GM19395 (cell line): ENCODE results near the gene HPS6.
"Not testable (repeated sequence)": the region's sequence is repeated elsewhere in the genome, so short reads cannot be mapped to it uniquely, and the experiment has no call there.

Source experiments
- ATAC-seq: cut with Tn5 transposase; IDR thresholded peaks from one replicate; pipeline ENCODE4 v1.9.1; 2021; ENCODE audit warnings: mild to moderate bottlenecking, moderate library complexity; ENCODE audit not compliant: unreplicated experiment

The HPS6 gene

GRCh38 chr10:102064868-102065560 lies at the start of gene HPS6:
Gene HPS6 (plus strand): TSS chr10:102065349. CDS start chr10:102065475, 126 bp downstream.
- peak; percentile 90 for ATAC-seq

DNA sequence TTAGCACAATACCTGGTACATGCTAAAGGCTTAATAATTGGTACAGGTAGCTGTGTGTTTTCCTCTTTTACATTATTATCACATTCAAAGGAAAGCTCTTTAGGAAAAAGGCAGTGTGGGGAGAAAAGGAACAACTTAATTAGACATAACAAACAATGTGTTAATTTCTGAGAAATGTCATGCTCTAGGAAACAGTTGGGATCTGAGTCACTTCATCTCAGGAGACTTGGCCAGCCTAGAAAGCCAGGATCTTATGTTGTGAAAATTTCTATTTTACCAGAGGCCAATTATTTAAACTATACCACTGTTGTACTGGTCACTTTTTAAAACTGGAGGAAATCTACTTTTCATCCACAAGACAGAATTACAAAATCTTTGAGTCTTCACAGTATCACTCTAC lies 48.7 kb upstream of the HPS6 start:
- no peak for ATAC-seq

DNA sequence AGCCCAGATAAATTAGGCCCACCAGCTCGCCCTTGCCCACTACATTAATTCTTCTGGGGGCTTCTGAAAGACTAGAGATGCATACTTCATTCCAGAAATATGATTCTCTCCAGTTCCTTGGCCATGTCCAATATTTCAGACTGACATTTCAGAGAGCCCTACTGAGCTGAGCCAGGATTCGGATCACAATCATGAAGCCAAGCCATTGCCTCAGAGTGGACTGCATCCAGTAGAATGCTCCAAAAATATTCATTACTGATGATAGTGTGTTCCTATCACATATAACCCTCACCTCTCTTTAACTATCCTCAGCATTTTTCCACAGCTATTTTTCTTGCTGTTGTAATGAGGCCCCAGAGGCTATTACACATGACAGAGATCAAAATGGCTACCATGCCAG lies 47.9 kb upstream of the HPS6 start:
- ATAC-seq, result no peak

GRCh38 chr10:102020938-102021337 lies 44.2 kb upstream of the HPS6 start:
- ATAC-seq, result no peak

GRCh38 chr10:102024799-102025198 lies 40.4 kb upstream of the HPS6 start:
- ATAC-seq, result no peak

DNA sequence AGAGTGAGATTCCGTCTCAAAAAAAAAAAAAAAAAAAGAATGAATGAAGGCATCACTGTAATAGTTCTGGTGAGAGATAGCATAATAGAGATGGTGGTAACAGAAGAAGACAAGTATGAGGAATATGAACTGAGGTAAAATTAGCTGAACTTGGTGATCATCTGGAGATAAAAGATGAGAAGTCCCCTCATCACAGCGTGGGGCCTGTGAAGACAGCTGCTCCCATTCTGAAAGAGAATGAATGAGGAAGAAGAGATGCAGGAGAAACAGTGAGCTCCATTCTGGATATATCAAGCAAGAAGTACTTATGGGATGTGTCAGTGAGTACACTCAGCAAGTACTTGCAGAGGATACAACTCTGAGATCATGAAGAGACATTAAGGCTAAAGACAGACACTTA lies 37.9 kb upstream of the HPS6 start:
- no peak for ATAC-seq

GRCh38 chr10:102033787-102034186 lies 31.4 kb upstream of the HPS6 start:
- no peak for ATAC-seq

DNA sequence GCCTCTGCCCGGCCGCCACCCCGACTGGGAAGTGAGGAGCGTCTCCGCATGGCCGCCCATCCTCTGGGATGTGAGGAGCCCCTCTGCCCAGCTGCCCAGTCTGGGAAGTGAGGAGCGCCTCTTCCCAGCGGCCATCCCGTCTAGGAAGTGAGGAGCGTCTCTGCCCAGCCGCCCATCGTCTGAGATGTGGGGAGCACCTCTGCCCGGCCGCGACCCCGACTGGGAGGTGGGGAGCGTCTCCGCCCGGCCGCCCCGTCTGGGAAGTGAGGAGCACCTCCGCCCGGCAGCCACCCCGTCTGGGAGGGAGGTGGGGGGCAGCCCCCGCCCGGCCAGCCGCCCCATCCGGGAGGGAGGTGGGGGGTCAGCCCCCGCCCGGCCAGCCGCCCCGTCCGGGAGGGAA lies 29.3 kb upstream of the HPS6 start:
- not testable (repeated sequence) for ATAC-seq

DNA sequence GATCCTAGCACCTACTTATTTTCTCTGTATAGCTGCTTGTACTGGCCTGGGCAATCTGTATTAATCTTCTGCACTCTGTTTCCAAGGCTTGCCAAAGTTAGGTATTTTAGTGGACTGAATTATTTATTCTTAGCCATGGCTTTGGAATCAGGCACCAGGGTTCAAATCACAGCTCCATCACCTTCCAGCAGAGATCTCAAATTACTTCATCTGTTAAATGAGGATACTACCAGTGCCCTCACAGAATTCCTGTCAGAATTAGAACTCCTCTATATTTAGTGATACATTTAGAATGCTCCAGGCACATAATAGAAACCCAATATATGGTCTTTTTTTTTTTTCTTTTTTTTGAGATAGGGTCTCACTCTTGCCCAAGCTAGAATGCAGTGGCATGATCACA lies 26.7 kb upstream of the HPS6 start:
- no peak for ATAC-seq

GRCh38 chr10:102040305-102041050 lies 24.7 kb upstream of the HPS6 start:
- ATAC-seq, result no peak

DNA sequence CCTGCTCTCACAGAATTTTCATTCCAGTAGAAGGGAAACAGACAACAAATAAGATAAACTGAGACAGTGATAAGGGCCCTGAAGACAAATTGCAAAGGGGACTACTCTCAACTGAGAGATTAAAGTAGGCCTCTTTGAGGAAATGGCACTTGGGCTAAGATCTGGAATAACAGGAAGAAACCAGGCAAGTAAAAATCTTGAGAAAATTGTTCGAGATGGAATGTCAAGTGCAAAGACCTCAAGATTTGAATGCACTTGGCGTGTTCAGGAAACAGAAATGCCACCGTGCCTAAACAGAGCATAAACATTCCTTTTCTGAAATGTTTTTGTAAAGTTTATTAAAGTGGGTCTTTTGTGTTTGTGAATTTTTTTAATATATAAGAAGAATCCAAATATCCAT lies 19.9 kb upstream of the HPS6 start:
- ATAC-seq, result no peak

DNA sequence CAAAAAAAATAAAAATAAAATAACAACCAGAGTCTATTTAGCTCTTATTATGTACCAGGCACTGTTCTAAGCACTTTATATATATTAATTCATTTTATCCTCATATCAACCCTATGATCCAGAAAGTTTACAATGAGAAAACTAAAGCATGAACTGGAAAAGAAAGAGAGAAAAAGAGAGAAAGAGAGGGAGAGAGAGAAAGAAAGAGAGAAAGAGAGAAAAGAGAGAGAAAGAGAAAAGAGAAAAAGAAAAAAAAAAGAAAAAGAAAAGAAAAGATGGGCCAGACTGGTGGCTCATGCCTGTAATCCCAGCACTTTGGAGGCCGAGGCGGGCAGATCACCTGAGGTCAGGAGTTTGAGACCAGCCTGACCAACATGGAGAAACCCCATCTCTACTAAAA lies 19.1 kb upstream of the HPS6 start:
- no peak for ATAC-seq

GRCh38 chr10:102054881-102055646 lies 10.1 kb upstream of the HPS6 start:
- ATAC-seq, result not testable (repeated sequence)

GRCh38 chr10:102055647-102056419 lies 9.3 kb upstream of the HPS6 start, which contains the start of gene ARMH3:
Gene ARMH3 (minus strand): TSS chr10:102056173. CDS start chr10:102040114, 16,059 bp downstream.
- ATAC-seq, result peak; percentile 90

- ATAC-seq, result no peak
These were observed 5.2 kb upstream of the HPS6 start for GRCh38 chr10:102059987-102060386.

- no peak for ATAC-seq
These were observed 664 bp upstream of the HPS6 start for GRCh38 chr10:102064503-102064867.

DNA sequence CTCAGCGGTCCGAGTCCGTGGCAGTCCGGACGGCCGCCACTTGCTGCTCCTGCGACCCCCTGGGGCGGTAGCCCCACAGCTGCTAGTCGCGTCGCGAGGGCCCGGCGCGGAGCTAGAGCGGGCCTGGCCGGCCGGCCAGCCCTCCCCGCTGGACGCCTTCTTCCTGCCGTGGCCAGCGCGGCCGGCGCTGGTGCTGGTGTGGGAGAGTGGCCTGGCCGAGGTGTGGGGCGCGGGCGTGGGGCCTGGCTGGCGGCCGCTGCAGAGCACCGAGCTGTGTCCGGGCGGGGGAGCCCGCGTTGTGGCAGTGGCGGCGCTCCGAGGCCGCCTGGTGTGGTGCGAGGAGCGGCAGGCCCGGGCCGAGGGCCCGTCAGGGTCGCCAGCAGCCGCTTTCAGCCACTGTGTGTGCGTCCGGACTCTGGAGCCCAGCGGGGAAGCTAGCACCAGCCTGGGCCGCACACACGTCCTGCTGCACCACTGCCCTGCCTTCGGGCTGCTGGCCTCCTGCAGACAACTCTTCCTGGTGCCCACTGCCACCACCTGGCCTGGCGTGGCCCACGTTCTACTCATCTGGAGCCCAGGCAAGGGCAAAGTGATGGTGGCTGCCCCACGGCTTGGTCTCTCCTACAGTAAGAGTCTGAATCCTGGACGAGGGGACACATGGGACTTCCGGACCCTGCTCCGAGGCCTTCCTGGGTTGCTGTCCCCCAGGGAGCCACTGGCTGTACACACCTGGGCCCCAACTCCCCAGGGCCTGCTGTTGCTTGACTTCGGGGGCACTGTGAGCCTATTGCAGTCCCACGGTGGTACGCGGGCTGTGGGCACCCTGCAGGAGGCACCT lies 631 bp downstream of the HPS6 start:
- ATAC-seq, result peak; percentile 43

- no peak for ATAC-seq
These were observed 1.4 kb downstream of the HPS6 start for GRCh38 chr10:102066399-102067088.
